GM12878 (cell line): ENCODE data around the gene TNK2. TPM values are rescaled to one million over a fixed set of nuclear protein-coding genes. Genes with fewer than 3 reads are reported as not detected.

Experiments used
- ATAC-seq: fragments of 200-7000 bp; cut with Tn5 transposase; 3 replicates; pipeline ENCODE4 v1.9.1; 2020; ENCODE audit warnings: mild to moderate bottlenecking, moderate library complexity
- BruUV-seq: library from RNA; stranded (reverse); fragments of 400-500 nt; replicated peaks from 2 replicates; lab custom pipeline; 2021; lab: Mats Ljungman, UMichigan
- CTCF ChIA-PET: fragments of 300-600 bp; sonication (Branson Sonifier 250); formaldehyde crosslinking; extraction: SDS; loops from one replicate; lab custom pipeline; 2021; ENCODE audit warnings: inconsistent platforms; lab: Yijun Ruan, JAX
- POLR2A ChIA-PET: fragments of 350-600 bp; formaldehyde crosslinking; extraction: SDS; loops from one replicate; lab custom pipeline; 2021; ENCODE audit warnings: inconsistent platforms; lab: Charles Lee
- RAD21 ChIA-PET: fragments of 300-600 bp; sonication (Branson Sonifier 250); formaldehyde crosslinking; loops from one replicate; lab custom pipeline; 2023; ENCODE audit warnings: antibody characterized with exemption; ENCODE audit not compliant: unreplicated experiment; lab: Charles Lee
- SMC1A ChIA-PET: fragments of 300-600 bp; sonication (Branson Sonifier 250); formaldehyde crosslinking; loops from one replicate; lab custom pipeline; 2023; ENCODE audit not compliant: unreplicated experiment, uncharacterized antibody; lab: Charles Lee
- DNase-seq: peaks from one replicate; pipeline ENCODE4 v3.0.0-alpha.2; 2011; ENCODE audit warnings: low read depth, low spot score
- FAIRE-seq: peaks from 3 replicates; lab custom pipeline; 2011; peaks lifted over from hg19 to GRCh38; lab: Jason Lieb, UNC
- H2AFZ ChIP-seq: 2 replicates; pipeline ENCODE4 v1.6.0; 2011; ENCODE audit warnings: low read depth, low read length, control low read depth; ENCODE audit not compliant: control insufficient read depth
- H3K27ac ChIP-seq: 2 replicates; pipeline ENCODE4 v1.5.1; 2011; ENCODE audit warnings: control low read depth; ENCODE audit not compliant: control insufficient read depth, insufficient read depth
- H3K27me3 ChIP-seq, 2 experiments: replicated peaks in 1 of 2; 2 replicates each; pipeline versions ENCODE4 v1.6.0 to v1.6.1; 2011; ENCODE audit warnings: low read length in 1 of 2; ENCODE audit not compliant: control insufficient read depth in 2 of 2, insufficient read depth in 2 of 2
- H3K36me3 ChIP-seq, 2 experiments: 2 replicates each; pipeline ENCODE4 v1.5.1; 2011; ENCODE audit warnings: low read length in 1 of 2; ENCODE audit not compliant: control insufficient read depth in 2 of 2, insufficient read depth in 2 of 2
- H3K4me1 ChIP-seq: 2 replicates; pipeline ENCODE4 v1.6.1; 2011; ENCODE audit warnings: mild to moderate bottlenecking, low read length, moderate library complexity, mixed read lengths; ENCODE audit not compliant: control insufficient read depth, insufficient read depth
- H3K4me2 ChIP-seq: 2 replicates; pipeline ENCODE4 v1.6.0; 2011; ENCODE audit warnings: control low read depth; ENCODE audit not compliant: control insufficient read depth, insufficient read depth
- H3K4me3 ChIP-seq: fragments of 200-600 bp; sonication (generic); 2 replicates; pipeline ENCODE4 v1.5.1; 2016
- H3K79me2 ChIP-seq: 2 replicates; pipeline ENCODE4 v1.6.0; 2011; ENCODE audit warnings: low read length; ENCODE audit not compliant: control insufficient read depth, insufficient read depth
- H3K9ac ChIP-seq: 2 replicates; pipeline ENCODE4 v1.8.0; 2011; ENCODE audit warnings: low read length, control low read depth, mixed read lengths; ENCODE audit not compliant: control insufficient read depth, insufficient read depth
- H3K9me3 ChIP-seq: replicated peaks from 3 replicates; pipeline ENCODE4 v1.5.1; 2011; ENCODE audit warnings: mild to moderate bottlenecking, low read length; ENCODE audit not compliant: control insufficient read depth, insufficient read depth
- H4K20me1 ChIP-seq: 2 replicates; pipeline ENCODE4 v1.6.0; 2011; ENCODE audit not compliant: control insufficient read depth, insufficient read depth
- FOXM1 ChIP-seq: IDR thresholded peaks from 2 replicates; pipeline ENCODE4 v1.6.1; 2012; ENCODE audit warnings: low read depth, mild to moderate bottlenecking, inconsistent platforms, low read length, moderate library complexity
- POLR2AphosphoS5 ChIP-seq: IDR thresholded peaks from 2 replicates; pipeline ENCODE4 v1.6.1; 2011; ENCODE audit warnings: mild to moderate bottlenecking, low read length, inconsistent platforms
- REST ChIP-seq: IDR thresholded peaks from 2 replicates; pipeline ENCODE4 v1.6.1; 2012; ENCODE audit warnings: mild to moderate bottlenecking, low read depth, low read length
- ZNF207 ChIP-seq: fragments of 450-650 bp; IDR thresholded peaks from 2 replicates; pipeline ENCODE4 v1.6.1; 2014; ENCODE audit warnings: antibody characterized with exemption, mild to moderate bottlenecking, borderline replicate concordance
- WGBS: methylation state at CpG from one replicate; pipeline ENCODE4 v1.1.6; 2016; ENCODE audit warnings: low lambda C conversion rate; ENCODE audit not compliant: insufficient replicate concordance, insufficient coverage; ENCODE audit errors: missing lambda C conversion rate; 5-methylcytosine and 5-hydroxymethylcytosine counted together
- in situ Hi-C: fragments of 300-500 bp; cut with MboI; formaldehyde crosslinking; loops from 9 replicates; pipeline ENCODE4 v1.14.3; 2018; ENCODE audit warnings: mixed read lengths
- intact Hi-C: fragments of 100-400 bp; cut with micrococcal nuclease; formaldehyde crosslinking; loops from one replicate; pipeline ENCODE4 v1.14.2; 2022; ENCODE audit not compliant: unreplicated experiment
- polyA plus RNA-seq, 11 experiments: library from polyadenylated mRNA; depleted of rRNA in 4 of 11; unstranded in 6 of 11; stranded (reverse) in 5 of 11; fragments of >200 nt; fragmentation: Nextera tagmentation in 4 of 11; fragmentation: Illumina TruSeq in 1 of 11; extraction: Ambion mirVana in 4 of 11; extraction: Trizol in 1 of 11; gene quantifications; 1 replicate in 1 of 11; 2 replicates in 10 of 11; pipeline versions ENCODE4 v1.2.1 to v1.2.3, GENCODE V29; 2011 to 2016; ENCODE audit warnings: inconsistent platforms in 2 of 11, missing spikeins in 2 of 11, low read depth in 1 of 11
- total RNA-seq, 4 experiments: library from RNA; depleted of rRNA in 3 of 4; stranded (reverse); fragments of >200 nt in 3 of 4; fragmentation: Illumina TruSeq in 1 of 4; extraction: Trizol in 1 of 4; gene quantifications; 2 replicates each; pipeline versions ENCODE4 v1.2.1 to v1.2.3, GENCODE V29; 2013 to 2021

The TNK2 gene
- total and polyA plus RNA-seq, 10 of the 15 experiments (the other 5 are each of a cell fraction or from before 2014, with no cell fraction given), result 0.13 to 47.8 (median 10.8) TPM

GRCh38 chr3:195876297-195877064, 31.9 kb downstream of the TNK2 start:
- H2AFZ ChIP-seq, result no peak overlapping the region
- H3K9me3 ChIP-seq, result no peaks in the 10 kb centered on the region
- no peak for TF ChIP-seq POLR2AphosphoS5
- no peak for TF ChIP-seq ZNF207
- TF ChIP-seq REST, result no peak
- no peak for TF ChIP-seq FOXM1
- no peak overlapping the region for H3K4me3 ChIP-seq
- no TSS peak for BruUV-seq
- intact Hi-C loops (no loop called here), in situ Hi-C loops (no loop called here)
- H3K27ac ChIP-seq, result no peak overlapping the region
- CTCF ChIA-PET, result interaction anchor here (1.2 kb wide), 1 partner anchor 14 kb away, joined by 3 read pairs; no protein-coding TSS in a partner anchor
- RAD21 ChIA-PET, result no interaction called here
- FAIRE-seq, result no peak
- POLR2A ChIA-PET, result no interaction called here
- H3K36me3 ChIP-seq, result peaks cover 0 to 15% of the 10 kb centered on the region in 2 experiments; a peak in 3 of 4 replicates
- no peak overlapping the region for H3K4me2 ChIP-seq
- ATAC-seq, result 0 out of 3 replicates have a peak, but pooled peaks have one; percentile 21
- H3K9ac ChIP-seq, result no peak overlapping the region
- WGBS, result 70% methylated on average over 22 of the region's 28 CpGs
- H4K20me1 ChIP-seq, result no peaks in the 10 kb centered on the region; the same call in 1 of the 2 replicates
- H3K27me3 ChIP-seq, result no peaks in the 10 kb centered on the region
- H3K4me1 ChIP-seq, result no peaks in the 10 kb centered on the region
- no peaks in the 10 kb centered on the region for H3K79me2 ChIP-seq
- no peak for DNase-seq
- SMC1A ChIA-PET, result no interaction called here
